ENCODE measurements around the gene ZIM2. TPM values are rescaled to one million over a fixed set of nuclear protein-coding genes. Genes with fewer than 3 reads are reported as not detected.
"Not testable (repeated sequence)": the region's sequence is repeated elsewhere in the genome, so short reads cannot be mapped to it uniquely, and the experiment has no call there.

Gene ZIM2
- total RNA-seq, 1 donor from 2014 or later = not detected

DNA sequence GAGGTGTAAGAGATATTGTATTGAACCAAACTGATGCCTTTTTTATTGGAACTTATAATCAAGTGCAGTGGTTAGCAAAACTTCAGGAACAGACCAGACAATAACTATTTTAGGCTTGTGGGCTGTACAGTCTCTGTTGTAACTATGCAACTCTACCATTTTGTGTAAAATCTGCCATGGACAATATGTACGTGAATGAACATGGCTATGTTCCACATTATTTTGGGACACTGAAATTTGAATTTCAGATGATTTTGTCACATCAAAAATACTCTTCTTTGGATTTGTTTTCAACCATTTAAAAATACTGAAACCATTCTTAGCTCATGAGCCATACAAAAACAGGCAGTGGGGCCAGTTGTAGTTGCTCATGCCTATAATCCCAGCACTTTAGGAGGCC, 27.9 kb upstream of the ZIM2 start:
- no peak overlapping the region for H3K4me3 Mint-ChIP-seq (ENCODE audit: unreplicated experiment)
- TF ChIP-seq, protein P1, sequence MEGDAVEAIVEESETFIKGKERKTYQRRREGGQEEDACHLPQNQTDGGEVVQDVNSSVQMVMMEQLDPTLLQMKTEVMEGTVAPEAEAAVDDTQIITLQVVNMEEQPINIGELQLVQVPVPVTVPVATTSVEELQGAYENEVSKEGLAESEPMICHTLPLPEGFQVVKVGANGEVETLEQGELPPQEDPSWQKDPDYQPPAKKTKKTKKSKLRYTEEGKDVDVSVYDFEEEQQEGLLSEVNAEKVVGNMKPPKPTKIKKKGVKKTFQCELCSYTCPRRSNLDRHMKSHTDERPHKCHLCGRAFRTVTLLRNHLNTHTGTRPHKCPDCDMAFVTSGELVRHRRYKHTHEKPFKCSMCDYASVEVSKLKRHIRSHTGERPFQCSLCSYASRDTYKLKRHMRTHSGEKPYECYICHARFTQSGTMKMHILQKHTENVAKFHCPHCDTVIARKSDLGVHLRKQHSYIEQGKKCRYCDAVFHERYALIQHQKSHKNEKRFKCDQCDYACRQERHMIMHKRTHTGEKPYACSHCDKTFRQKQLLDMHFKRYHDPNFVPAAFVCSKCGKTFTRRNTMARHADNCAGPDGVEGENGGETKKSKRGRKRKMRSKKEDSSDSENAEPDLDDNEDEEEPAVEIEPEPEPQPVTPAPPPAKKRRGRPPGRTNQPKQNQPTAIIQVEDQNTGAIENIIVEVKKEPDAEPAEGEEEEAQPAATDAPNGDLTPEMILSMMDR (IDR thresholded peaks at IDR 0.05) = no peak

GRCh38 chr19:56866538-56866937, 26.0 kb upstream of the ZIM2 start:
- no peaks in the 10 kb centered on the region for H3K27me3 Mint-ChIP-seq (ENCODE audit: unreplicated experiment)
- H3K36me3 Mint-ChIP-seq (ENCODE audit: unreplicated experiment) = no peaks in the 10 kb centered on the region
- H3K27ac Mint-ChIP-seq (ENCODE audit: unreplicated experiment) = no peak overlapping the region
- H3K9me3 Mint-ChIP-seq (ENCODE audit: unreplicated experiment) = peaks cover 40% of the 10 kb centered on the region
- no peak overlapping the region for H3K4me3 Mint-ChIP-seq (ENCODE audit: unreplicated experiment)
- DNase-seq (ENCODE audit: extremely low spot score, unreplicated experiment) = no peak
- H3K4me1 Mint-ChIP-seq (ENCODE audit: unreplicated experiment) = no peaks in the 10 kb centered on the region
- TF ChIP-seq, protein P1 (IDR thresholded peaks at IDR 0.05) = no peak

More for the DNA sequence above, 27.9 kb upstream of the ZIM2 start:
- Mint-ChIP-seq H3K36me3 (ENCODE audit: unreplicated experiment) (no peaks in the 10 kb centered on the region), H3K9me3 (ENCODE audit: unreplicated experiment) (peaks cover 43% of the 10 kb centered on the region), H3K4me1 (ENCODE audit: unreplicated experiment) (no peaks in the 10 kb centered on the region), H3K27me3 (ENCODE audit: unreplicated experiment) (no peaks in the 10 kb centered on the region), H3K27ac (ENCODE audit: unreplicated experiment) (no peak overlapping the region)
- no peak for DNase-seq (ENCODE audit: extremely low spot score, unreplicated experiment)

GRCh38 chr19:56864443-56865125, 24.1 kb upstream of the ZIM2 start:
- Mint-ChIP-seq H3K9me3 (ENCODE audit: unreplicated experiment) (peaks cover 35% of the 10 kb centered on the region), H3K36me3 (ENCODE audit: unreplicated experiment) (no peaks in the 10 kb centered on the region), H3K4me3 (ENCODE audit: unreplicated experiment) (no peak overlapping the region), H3K27ac (ENCODE audit: unreplicated experiment) (no peak overlapping the region), H3K27me3 (ENCODE audit: unreplicated experiment) (no peaks in the 10 kb centered on the region), H3K4me1 (ENCODE audit: unreplicated experiment) (no peaks in the 10 kb centered on the region)
- no peak for DNase-seq (ENCODE audit: extremely low spot score, unreplicated experiment)
- TF ChIP-seq, protein P1 (IDR thresholded peaks at IDR 0.05) = no peak

DNA sequence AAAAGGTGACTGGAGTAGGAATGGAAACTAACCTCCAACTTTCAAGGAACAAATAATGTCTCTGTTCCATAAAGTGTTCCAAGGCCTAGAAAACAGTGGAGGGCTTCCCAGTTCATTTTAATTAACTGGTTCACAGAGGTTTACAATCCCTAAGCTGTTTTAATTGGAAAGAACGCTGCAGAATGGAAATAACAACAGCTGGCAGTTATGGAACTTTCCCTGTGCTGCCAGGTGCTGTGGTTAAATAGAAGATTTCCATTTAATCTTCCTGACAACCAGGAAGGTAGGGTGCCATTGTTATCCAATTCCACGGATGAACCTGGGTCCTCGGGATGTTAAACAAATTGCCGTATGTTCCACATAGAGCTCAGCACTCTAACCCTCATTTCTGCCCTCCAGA, 22.2 kb upstream of the ZIM2 start:
- H3K9me3 Mint-ChIP-seq (ENCODE audit: unreplicated experiment) = peaks cover 43% of the 10 kb centered on the region

DNA sequence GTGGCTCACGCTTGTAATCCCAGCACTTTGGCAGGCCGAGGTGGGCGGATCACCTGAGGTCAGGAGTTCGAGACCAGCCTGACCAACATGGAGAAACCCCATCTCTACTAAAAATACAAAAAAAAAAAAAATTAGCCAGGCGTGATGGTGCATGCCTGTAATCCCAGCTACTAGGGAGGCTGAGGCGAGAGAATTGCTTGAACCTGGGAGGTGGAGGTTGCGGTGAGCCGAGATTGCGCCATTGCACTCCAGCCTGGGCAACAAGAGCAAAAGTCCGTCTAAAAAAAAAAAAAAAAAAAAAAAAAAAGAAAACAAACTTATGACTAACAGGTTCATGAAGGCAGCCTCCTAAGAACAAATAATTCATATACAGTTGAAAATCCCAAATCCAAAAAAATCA, 19.9 kb upstream of the ZIM2 start:
- not testable (repeated sequence) for H3K4me1 Mint-ChIP-seq (ENCODE audit: unreplicated experiment); H3K27me3 Mint-ChIP-seq (ENCODE audit: unreplicated experiment); DNase-seq (ENCODE audit: extremely low spot score, unreplicated experiment); H3K27ac Mint-ChIP-seq (ENCODE audit: unreplicated experiment); H3K4me3 Mint-ChIP-seq (ENCODE audit: unreplicated experiment); H3K36me3 Mint-ChIP-seq (ENCODE audit: unreplicated experiment)
- H3K9me3 Mint-ChIP-seq (ENCODE audit: unreplicated experiment) = peaks cover 40% of the 10 kb centered on the region

More for the DNA sequence above, 22.2 kb upstream of the ZIM2 start:
- Mint-ChIP-seq H3K27ac (ENCODE audit: unreplicated experiment) (no peak overlapping the region), H3K4me3 (ENCODE audit: unreplicated experiment) (no peak overlapping the region), H3K27me3 (ENCODE audit: unreplicated experiment) (no peaks in the 10 kb centered on the region), H3K36me3 (ENCODE audit: unreplicated experiment) (no peaks in the 10 kb centered on the region), H3K4me1 (ENCODE audit: unreplicated experiment) (no peaks in the 10 kb centered on the region)
- no peak for DNase-seq (ENCODE audit: extremely low spot score, unreplicated experiment)
- TF ChIP-seq, protein P1 (IDR thresholded peaks at IDR 0.05) = no peak
